Upper lobe of left lung (tissue), 4 donors: ENCODE measurements around the gene IGHMBP2.

ENCODE experiments used
- CTCF ChIP-seq, 6 experiments: fragments of 450-650 bp in 4 of 6; fragments of 200-600 bp in 2 of 6; sonication (generic) in 2 of 6; IDR thresholded peaks; one replicate each; pipeline ENCODE4 v1.5.1; 2016 to 2019; ENCODE audit warnings: antibody characterized with exemption in 6 of 6
- POLR2AphosphoS5 ChIP-seq, 2 donors: sonication (generic); formaldehyde crosslinking; IDR thresholded peaks; one replicate each; pipeline ENCODE4 v1.5.1; 2017; ENCODE audit warnings: antibody characterized with exemption in 2 of 2

- TF ChIP-seq CTCF (IDR thresholded peaks at IDR 0.05) (no peak), POLR2AphosphoS5 (IDR thresholded peaks at IDR 0.05) (no peak)
Observed at GRCh38 chr11:68924073-68924925, 20.6 kb downstream of the IGHMBP2 start.
